8988T (cell line): ENCODE results near the gene ST6GALNAC4.

Source experiments
- DNase-seq: peaks from one replicate; pipeline ENCODE4 v3.0.0; 2011

ST6GALNAC4 gene, protein sequence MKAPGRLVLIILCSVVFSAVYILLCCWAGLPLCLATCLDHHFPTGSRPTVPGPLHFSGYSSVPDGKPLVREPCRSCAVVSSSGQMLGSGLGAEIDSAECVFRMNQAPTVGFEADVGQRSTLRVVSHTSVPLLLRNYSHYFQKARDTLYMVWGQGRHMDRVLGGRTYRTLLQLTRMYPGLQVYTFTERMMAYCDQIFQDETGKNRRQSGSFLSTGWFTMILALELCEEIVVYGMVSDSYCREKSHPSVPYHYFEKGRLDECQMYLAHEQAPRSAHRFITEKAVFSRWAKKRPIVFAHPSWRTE

DNA sequence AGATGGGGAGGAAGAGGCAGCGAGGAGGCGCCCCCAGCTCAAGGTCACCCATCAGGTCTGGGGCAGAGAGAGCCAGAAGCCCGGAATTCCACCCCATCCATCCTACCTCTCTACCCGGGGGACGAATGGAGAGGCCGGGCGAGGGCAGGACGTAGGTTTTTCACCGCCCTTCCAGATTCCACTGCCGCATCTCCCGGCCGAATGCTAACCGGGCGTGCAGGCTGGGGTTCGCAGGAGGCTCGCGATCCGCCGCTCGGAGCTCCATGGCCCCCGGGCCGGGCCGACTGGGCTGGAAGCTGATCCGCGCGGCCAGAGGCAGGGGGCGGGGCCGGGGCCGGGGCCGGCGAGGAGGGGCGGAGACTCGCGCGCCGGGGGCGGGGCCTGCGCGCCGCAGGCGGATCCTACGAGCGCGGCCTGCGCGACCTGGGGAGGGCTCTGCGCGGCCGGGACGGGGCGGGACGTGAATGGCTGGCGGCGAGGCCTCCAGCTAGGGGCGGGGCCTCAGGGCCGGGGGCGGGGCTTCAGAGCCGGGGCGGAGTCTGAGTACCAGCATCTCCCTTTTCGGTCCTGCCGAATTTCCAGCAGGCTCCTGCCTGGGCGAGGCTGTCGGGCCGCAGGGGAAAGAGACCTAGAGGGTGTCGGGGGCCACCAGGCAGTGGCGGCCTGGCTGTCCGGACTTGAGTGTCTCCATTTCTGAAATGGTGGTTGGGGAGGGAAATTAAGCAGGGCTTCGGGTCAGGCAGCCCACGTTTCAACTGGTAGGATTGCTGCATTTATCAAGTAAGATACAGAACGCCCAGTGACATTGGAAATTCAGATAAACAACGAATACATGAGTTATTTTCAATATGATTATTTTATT is at the start of gene ST6GALNAC4:
Gene ST6GALNAC4, minus strand, starts transcription at position 322 of the 862 bp plus-strand sequence. CDS start 622 bp downstream, outside the sequence.
- peak; percentile 94 for DNase-seq

DNA sequence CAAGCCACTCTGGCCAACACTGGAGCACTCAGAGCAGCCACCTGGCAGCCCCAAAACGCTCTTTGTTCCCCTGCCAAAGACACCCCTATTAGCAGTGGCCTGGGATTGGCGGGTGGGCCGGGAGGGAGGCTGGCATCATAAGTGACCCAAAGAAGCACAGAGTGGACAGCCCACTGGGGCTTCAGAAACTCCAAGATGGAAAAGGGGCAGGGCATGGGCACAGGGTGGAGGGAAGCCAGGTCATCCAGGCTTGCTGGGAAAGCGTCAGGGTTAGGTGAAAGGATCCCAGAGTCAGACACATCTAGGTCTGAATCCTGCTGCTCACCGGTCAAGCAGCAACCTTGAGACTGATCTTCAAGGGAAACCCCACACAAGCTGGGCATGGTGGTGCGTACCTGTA is 49.1 kb upstream of the ST6GALNAC4 start:
- DNase-seq = no peak

DNA sequence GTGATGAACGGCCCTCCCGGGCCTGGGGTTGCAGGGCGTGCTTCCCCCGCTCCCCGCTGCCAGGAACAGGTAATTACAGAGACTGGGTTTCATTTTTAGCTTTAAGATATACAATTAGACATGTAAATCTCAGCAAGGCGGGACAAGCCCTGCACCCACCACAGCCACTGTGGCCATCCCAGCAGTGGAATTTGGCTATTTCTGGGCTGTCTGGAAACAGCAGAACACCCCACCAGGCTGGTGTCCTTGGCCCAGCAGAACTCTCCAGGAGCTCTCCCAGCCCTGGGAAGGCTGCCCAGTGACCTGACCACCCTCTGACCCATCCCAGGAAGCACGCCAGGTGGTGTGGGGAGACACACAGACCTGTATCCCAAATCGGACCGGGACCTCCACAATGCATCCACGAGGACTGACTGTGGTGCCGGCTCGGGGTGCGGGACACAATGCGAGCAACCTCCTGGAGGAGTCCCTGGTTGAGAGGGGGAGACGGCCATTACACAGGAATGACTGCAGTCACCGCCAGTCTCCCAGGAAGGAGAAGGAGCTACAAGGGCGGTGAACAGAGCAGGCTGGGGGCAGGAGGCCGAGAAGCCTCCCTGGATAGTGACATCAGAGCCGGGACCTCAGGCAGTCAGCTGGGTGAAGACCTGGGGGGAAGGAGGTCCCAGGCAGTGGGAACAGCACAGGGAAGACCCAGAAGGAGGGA is 46.7 kb upstream of the ST6GALNAC4 start:
- no peak for DNase-seq

DNA sequence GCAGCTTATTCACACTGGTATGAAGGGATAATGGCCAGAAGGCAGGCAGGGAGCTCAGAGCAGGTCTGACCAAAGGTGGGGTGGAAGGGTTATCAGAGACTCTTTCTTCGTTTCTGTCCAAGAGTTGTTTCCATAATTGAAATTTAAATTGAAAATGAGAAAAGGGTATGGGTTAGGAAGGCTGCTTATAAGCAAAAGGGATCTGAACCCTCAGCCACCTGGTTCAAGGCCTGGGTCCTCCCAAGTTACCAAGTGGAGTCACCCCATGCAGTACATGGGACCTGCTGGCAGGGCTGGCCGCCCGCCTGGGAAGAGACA is 46.2 kb upstream of the ST6GALNAC4 start:
- DNase-seq = no peak

DNA sequence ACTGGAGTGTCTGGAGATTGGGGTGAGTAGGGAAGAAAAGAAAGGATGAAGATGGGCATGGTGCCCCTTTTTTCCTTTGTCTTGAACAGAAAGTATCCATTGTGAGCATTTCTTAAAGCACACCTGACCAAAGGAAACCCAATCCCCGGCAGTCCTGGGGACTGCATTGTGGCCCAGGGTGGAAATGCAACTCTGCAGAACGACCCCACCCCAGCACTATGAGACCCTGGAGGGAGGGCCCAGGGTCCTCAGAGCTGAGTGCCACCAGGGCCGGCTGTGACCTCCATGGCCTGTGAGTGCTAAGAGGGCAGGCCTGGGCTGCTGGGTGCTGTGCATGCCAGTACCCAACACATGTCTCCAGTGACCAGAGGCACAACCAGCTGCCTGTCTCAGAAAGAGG is 45.4 kb upstream of the ST6GALNAC4 start:
- no peak for DNase-seq

DNA sequence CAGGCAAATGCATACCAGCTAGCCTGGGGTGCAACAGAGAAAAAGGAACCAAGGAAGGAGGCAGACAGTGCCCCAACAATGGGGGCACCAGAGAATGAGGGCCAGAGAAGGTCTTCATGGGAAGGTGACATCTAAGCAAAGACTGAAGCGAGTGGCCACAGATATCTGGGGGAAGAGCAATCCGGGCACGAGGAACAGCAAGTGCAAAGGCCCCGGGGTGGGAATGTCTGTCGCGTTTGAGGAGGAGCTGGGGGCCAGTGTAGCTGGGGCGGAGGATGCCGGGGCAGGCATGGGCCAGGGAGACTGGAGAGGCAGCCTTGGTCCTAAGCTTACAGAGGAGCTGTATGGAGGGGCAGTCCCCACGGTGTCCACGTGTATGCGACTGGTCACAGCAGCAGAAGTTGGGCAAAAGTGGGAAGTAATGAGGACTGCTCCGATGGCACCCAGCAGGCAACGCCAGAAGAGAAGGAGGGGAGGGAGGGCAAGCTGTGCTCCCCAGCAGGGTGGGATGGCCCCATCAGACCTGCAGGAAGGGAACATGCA is 44.8 kb upstream of the ST6GALNAC4 start:
- no peak for DNase-seq

DNA sequence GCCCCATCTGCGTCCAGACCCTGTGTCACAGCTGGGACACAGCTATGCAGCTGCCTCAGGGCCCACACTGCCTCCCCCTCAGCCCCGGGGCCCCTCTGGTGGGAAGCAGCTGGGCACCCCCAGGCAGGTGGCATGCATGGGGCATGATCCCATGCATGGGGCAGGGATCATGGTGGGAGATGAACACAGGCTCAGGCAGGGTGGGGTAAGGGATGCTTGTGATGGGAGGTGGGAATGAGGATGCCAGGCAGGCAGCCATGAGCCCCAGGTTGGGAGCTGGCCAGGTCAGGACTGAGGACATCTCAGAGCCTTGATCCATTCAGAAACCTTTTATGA is 44.3 kb upstream of the ST6GALNAC4 start:
- DNase-seq = no peak

DNA sequence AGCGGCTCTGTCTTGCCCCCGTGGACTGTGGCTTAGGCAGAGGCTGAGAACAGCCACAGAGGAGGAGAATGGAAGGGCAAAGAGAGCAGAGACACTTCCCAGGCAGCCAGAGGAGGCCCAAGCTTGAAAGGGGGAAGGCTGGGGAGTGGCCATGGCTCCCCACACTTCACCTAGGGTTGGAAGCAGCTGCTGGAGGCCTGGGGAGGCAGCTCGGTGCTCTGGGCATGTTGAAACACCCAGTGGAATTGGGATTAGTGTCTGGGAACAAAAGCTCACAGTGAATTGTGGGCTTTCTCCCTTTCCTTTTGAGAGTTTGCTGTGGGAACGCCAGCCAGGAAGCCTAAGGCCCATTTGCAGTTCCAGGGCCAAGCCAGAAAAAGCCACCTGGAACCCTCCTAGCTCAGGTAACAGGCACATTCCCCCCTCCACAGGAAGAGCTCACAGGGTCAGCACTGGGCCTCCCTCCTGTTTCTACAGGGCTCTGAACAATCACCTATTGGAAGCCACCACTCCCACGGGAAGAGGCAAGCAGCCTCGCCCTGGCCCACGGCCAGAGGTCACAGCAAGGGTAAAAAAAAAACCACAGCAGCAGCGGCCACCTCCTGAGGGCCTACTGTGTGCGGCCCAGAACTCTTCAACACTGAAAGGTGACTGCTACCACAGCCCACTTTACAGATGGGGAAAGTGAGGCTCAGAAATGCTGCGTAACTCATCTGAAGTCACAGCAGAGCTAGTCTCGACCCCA is 43.7 kb upstream of the ST6GALNAC4 start:
- DNase-seq = no peak

DNA sequence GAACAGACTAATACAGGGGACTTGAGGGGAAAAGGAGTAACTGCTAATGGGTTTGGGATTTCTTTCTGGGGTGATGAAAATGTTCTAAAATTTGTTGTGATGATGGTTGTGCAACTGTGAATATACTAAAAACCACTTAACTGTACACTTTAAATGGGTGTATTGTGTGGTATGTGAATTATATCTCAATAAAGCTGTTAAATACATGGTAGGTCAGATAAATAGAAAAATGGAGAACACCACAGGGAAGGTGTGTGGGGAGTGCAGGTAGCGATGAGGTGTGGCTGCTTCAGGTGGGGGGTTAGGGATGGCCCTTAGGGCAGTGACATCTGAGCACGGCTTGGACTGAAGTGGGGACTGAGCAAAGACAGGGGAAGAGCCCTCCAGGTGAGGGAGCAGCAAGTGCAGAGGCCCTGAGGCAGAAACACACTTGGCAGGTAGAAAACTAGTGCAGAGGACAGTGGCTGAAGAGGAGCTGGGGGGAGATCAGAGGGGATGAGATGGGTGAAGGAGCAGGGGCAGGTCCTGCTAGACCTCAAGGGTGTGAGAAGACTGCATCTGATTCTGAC is 43.1 kb upstream of the ST6GALNAC4 start:
- no peak for DNase-seq

DNA sequence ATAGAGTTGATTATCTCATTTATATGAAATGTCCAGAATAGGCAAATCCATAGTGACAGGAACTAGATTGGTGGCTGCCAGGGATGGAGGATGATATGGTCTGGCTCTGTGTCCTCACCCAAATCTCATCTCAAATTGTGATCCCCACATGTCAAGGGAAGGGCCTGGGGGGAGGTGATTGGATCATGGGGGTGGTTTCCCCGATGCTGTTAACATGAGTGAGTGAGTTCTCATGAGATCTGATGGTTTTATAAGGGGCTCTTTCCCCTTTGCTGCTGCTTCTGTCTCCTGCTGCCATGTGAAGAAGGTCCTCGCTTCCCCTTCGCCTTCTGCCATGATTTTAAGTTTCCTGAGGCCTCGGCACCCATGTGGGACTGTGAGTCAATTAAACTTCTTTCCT is 42.6 kb upstream of the ST6GALNAC4 start:
- DNase-seq = no peak

DNA sequence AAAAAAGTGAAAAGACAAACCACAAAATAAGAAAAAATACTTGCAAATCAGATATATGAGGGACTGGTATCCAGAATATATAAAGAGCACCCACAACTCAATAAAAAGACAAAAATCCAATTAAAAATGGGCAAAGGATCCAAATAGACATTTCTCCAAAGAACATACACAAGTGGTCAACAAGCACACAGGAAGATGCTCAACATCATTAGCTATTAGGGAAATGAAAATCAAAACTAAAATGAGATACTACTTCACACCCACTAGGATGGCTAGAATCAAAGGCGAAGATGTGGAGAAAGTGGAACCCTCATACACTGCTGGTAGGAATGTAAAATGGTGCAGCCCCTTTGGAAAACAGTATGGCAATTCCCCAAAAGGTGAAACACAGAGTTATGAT is 41.9 kb upstream of the ST6GALNAC4 start:
- no peak for DNase-seq

DNA sequence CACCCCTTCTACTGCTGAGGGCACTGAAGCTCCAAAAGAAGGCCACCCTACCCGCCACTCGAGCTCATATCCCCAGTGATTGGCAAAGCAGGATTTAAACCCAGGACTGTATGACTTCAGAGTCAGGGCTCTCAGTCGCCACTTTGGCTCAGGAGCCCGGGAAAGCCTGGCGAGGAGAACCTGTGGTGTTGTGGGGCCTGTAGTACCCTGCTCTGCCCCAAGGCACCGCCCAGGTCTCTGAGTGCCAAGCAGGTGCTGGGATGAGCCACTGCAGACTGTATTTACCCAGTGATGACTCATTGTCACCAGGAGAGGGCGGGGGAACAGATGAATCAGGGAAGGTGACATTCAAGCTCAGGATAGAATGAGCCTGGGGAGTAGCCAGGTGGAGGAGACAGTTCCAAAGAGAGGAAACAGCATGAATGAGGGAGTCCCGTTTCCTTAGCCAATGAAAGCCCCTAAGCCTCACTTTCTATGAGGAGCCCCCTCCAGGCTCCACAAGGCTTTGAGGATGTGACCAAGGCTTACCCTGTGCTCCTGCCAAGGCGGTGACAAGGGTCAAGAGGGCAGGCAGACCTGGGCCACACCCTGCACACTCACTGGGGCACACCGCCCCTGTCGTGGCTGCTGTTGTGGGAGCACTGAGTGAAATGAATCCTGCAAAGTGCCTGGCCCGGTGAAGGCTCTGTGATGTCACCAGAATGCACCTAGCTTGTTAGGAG is 38.6 kb upstream of the ST6GALNAC4 start:
- peak; percentile 98 for DNase-seq

DNA sequence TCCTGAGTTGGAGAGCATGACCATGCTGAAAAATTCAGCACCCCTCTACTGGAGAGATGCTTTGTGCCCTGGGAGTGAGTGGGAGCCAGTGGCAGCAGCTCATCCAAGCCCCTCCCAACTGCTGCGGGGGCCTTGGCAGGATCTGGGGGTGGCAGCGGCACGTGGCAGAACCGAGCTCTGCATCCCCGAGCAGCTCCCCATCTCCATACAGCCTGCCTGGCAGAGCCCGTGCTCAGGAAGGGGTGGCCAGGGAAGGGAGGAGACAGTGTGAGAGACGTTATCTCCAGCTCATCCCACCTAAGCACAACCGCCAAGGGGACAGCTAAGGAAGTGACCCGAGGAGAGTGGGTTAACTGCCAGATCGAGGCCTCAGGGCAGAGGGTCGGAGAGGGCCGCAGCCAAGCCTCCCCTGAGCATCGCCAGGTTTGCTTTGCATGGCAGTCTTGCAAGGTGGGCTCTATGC is 38.0 kb upstream of the ST6GALNAC4 start:
- no peak for DNase-seq

DNA sequence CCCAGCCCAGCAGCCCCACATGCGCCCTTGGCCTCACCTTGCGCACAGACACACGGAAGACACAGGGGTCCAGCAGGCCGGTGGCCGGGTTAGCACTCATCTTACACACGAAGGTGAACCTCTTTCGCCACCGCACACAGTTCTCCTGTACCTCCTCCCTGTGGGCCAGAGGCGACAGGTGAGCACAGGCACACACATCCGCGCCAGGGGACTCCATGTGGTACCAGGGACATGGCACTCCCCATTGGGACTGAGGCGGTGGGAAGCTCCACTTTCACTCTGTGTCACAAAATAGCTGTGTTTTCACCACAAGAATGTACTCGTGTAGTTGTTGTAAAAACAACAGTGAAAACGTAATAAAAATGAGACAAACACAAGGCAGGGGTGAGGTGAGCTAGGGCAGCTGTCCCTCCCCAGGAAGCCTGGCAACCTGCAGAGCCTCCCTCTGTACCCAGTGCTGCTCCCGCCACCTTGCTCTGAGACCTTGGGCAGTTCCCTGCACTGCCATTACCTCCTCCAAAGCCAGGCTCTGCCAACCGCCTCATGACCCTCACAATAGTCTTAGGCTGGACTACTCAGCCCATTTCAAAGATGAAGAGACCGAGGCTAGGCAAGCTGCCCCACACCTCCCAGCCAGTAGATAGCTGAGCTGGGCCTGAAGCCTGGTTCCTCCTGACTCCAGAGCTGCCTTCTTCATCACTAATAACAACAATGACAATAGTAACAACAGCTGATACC is 37.1 kb upstream of the ST6GALNAC4 start:
- no peak for DNase-seq

DNA sequence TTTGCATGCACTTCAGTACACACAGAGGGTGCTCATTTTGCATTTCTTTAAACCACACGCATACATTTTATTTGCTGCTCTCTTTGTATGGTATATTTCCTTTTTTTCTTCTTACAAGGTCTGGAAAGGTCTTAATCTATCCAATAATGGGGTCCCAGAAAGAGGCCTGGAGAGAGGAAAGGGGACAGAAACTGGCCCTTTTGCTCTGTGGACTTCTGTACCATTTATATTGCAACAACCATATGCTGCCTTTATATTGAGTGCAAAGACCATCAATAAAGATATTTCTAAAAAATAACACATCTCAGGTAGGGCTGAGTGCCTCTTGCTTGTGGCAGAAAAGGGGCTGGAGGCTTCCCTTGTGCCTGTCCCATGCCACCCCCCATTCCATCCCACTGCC is 36.3 kb upstream of the ST6GALNAC4 start:
- DNase-seq = no peak

DNA sequence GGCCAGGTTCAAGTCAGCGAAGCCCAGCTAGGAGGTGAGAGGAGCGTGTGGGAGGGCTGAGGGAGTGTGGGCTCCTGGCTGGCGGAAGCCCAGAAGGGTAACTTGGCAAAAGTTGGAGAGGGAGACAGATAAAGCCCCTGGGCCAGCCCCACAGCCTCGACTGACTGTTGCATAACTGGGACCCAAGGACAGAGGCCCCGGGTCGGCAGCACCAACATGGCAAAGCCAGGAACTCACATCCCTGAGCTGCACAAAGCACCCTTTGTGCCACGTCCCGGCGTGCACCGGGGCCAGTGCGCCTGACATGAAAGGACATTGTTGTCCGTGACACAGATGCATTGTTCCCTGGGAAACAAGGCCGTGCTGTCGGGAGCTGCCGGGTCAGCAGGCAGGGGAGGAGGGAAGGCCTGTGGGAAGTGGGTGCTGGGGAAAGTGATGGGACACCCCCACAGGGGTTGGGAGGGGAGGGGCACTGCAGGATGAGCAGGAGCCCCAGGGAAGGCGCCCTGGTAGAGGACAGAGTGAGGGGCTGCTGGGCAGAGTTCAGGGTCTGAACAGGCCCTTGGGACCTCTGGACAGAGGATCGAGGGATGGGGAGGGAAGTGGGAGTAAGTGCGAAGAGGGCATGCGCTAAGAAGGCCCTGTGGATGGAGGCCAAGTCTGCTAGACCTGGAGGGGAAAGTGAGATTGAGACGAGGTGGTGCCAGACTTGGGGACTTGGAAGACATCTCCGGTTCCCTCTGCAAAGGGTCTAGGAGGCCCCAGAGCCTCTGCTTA is 33.9 kb upstream of the ST6GALNAC4 start:
- DNase-seq = no peak

DNA sequence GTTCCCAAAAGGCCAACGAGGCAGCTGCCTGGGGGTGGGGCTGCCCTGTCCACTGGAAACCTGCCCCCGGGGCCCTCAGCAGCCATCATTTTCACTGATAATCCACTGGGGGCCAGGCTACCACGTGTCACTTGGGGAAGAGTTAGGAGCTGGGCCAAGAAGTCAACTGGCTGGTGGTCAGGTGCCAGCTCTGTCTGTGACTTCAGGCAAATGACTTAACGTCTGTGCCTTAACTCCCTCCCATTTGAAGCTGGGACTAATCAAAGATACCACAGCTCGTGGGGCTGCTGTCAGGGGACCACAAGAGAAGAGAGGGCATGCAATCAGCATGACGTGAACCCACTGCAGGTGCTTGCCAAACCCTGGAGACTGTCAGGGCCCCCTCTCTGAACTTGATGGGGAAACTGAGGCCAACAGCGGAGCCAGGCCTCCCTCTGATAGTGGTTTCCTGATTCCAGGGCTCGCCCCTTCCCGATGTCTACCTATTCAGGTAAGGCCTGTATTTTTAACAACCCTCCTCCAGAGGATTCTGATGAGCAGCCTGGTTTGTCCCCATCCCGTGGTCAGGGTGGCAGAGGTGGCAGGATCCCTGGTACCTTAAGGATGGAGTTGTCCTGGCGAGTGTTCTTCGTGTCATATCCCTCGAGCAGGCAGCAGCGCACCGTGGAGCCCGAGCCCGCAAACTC is 33.1 kb upstream of the ST6GALNAC4 start:
- no peak for DNase-seq

DNA sequence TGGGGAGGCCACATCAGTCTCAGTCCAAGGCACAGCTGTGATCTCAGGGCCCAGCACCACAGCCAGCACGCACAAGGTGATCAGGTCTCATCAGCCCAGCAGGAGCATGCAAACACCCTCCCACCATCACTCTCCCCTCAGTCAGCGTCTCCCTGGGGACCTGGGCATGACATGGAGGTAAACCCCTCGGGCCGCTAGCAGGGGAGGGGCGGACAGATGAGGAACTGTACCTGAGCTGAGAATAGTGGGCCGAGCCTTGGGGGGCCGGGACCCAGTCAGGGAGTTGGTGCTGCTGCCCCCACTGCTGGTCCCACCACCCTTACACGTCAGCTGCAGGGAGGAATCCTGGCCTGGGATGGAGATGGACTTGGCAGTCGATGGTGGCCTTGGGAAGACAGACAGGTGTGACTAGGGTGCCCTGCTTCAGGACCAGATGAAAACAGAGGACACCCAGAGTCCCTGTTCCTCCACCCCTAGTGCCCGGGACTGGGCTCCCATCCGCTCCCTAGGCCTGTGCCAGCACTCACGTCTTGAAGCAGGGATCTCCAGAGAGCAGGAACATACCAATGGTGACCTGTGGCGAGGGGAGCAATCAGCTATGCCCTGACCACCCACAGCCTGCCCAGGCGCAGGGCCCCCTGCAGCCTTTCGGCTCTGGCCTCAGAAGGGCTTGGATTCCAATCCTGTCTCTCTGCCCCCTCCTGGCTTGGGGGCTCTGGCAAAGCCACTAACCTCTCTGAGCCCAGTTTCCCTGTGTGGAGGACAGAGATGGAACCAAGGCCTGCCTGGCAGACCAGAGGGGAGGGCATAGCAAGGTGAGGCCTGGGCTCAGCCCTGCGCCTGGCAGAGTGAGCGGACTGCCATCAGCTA is 31.2 kb upstream of the ST6GALNAC4 start:
- DNase-seq = no peak

DNA sequence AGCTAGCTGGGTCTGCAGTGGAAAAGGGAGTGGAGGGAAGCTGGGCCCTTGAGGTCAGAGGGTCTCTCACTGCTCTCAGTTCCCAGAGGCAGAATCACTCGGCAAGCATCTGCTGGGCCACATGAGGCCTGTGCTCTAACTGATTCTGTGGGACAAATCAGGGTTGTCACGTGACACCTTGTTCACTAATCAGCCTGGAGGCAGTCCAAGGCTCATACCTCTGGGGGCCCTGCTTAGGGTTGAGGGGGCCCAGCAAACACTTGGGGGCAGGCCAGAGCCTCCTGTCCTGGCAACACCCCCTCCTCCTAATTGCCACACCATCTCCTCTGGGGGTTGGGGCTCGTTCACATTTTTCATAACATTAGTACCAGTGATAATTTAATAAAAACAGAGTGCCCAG is 29.9 kb upstream of the ST6GALNAC4 start:
- no peak for DNase-seq
